ENCODE results near the gene ANKRD9.

The ANKRD9 gene

GRCh38 chr14:102498678-102499265, 10.8 kb downstream of the ANKRD9 start:
- DNase-seq = no peak
- H3K9me3 Mint-ChIP-seq = no peaks in the 10 kb centered on the region
- no peaks in the 10 kb centered on the region for H3K27me3 Mint-ChIP-seq (ENCODE audit: low read depth, poor library complexity)
- no peak overlapping the region for H3K4me3 Mint-ChIP-seq
- H3K36me3 Mint-ChIP-seq (ENCODE audit: low read depth) = peaks cover 3% of the 10 kb centered on the region
- H3K4me1 Mint-ChIP-seq = peaks cover 10% of the 10 kb centered on the region
- no peak overlapping the region for H3K27ac Mint-ChIP-seq
- TF ChIP-seq CTCF (IDR thresholded peaks at IDR 0.05) = no peak

- Mint-ChIP-seq H3K27ac (no peak overlapping the region), H3K36me3 (ENCODE audit: low read depth) (no peaks in the 10 kb centered on the region), H3K4me3 (no peak overlapping the region), H3K9me3 (no peaks in the 10 kb centered on the region), H3K27me3 (ENCODE audit: low read depth, poor library complexity) (peaks cover under 1% of the 10 kb centered on the region), H3K4me1 (peaks cover 6% of the 10 kb centered on the region)
- no peak for TF ChIP-seq CTCF (IDR thresholded peaks at IDR 0.05)
- no peak for DNase-seq
Measured at GRCh38 chr14:102497998-102498677, 11.4 kb downstream of the ANKRD9 start.

- Mint-ChIP-seq H3K4me3 (no peak overlapping the region), H3K27ac (no peak overlapping the region), H3K4me1 (peaks cover 6% of the 10 kb centered on the region), H3K9me3 (no peaks in the 10 kb centered on the region), H3K27me3 (ENCODE audit: low read depth, poor library complexity) (peaks cover 2% of the 10 kb centered on the region), H3K36me3 (ENCODE audit: low read depth) (no peaks in the 10 kb centered on the region)
- DNase-seq = no peak
- TF ChIP-seq CTCF (IDR thresholded peaks at IDR 0.05) = no peak
Measured at GRCh38 chr14:102496958-102497744, 12.4 kb downstream of the ANKRD9 start.

GRCh38 chr14:102496331-102496691, 13.3 kb downstream of the ANKRD9 start:
- Mint-ChIP-seq H3K27me3 (ENCODE audit: low read depth, poor library complexity) (peaks cover 2% of the 10 kb centered on the region), H3K4me3 (no peak overlapping the region), H3K4me1 (peaks cover 6% of the 10 kb centered on the region), H3K27ac (no peak overlapping the region), H3K36me3 (ENCODE audit: low read depth) (no peaks in the 10 kb centered on the region), H3K9me3 (no peaks in the 10 kb centered on the region)
- no peak for TF ChIP-seq CTCF (IDR thresholded peaks at IDR 0.05)
- DNase-seq = no peak

GRCh38 chr14:102495491-102496330, 13.9 kb downstream of the ANKRD9 start:
- no peak for DNase-seq
- peaks cover 2% of the 10 kb centered on the region for H3K27me3 Mint-ChIP-seq (ENCODE audit: low read depth, poor library complexity)
- no peaks in the 10 kb centered on the region for H3K9me3 Mint-ChIP-seq
- peaks cover 6% of the 10 kb centered on the region for H3K4me1 Mint-ChIP-seq
- H3K4me3 Mint-ChIP-seq = no peak overlapping the region
- TF ChIP-seq CTCF (IDR thresholded peaks at IDR 0.05) = no peak
- no peaks in the 10 kb centered on the region for H3K36me3 Mint-ChIP-seq (ENCODE audit: low read depth)
- peak overlapping the region; percentile 82 for H3K27ac Mint-ChIP-seq

Measured in nephron progenitor cell (in vitro differentiated cells).